Measurements from ENCODE around the gene LMAN2. TPM values are rescaled to one million over a fixed set of nuclear protein-coding genes. Genes with fewer than 3 reads are reported as not detected.

LMAN2 gene
- total RNA-seq, 2 donors from 2014 or later: 137 to 185 TPM

- no peaks in the 10 kb centered on the region for H3K27me3 ChIP-seq
- H3K4me1 ChIP-seq: no peaks in the 10 kb centered on the region
- H3K4me3 ChIP-seq: no peak overlapping the region
- TF ChIP-seq, protein P1, sequence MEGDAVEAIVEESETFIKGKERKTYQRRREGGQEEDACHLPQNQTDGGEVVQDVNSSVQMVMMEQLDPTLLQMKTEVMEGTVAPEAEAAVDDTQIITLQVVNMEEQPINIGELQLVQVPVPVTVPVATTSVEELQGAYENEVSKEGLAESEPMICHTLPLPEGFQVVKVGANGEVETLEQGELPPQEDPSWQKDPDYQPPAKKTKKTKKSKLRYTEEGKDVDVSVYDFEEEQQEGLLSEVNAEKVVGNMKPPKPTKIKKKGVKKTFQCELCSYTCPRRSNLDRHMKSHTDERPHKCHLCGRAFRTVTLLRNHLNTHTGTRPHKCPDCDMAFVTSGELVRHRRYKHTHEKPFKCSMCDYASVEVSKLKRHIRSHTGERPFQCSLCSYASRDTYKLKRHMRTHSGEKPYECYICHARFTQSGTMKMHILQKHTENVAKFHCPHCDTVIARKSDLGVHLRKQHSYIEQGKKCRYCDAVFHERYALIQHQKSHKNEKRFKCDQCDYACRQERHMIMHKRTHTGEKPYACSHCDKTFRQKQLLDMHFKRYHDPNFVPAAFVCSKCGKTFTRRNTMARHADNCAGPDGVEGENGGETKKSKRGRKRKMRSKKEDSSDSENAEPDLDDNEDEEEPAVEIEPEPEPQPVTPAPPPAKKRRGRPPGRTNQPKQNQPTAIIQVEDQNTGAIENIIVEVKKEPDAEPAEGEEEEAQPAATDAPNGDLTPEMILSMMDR (IDR thresholded peaks at IDR 0.05): no peak
- no peak overlapping the region for H3K9ac ChIP-seq (ENCODE audit: low read depth in 2 of 2, low read length in 2 of 2)
- no peak for DNase-seq
- H3K9me3 ChIP-seq: no peaks in the 10 kb centered on the region
- intact Hi-C loops (cut with DNase I): no loop called here
- no peak overlapping the region for H3K27ac ChIP-seq
- H3K36me3 ChIP-seq: peaks cover 47% of the 10 kb centered on the region
These were observed 17.3 kb downstream of the LMAN2 start for GRCh38 chr5:177334155-177334551.

DNA sequence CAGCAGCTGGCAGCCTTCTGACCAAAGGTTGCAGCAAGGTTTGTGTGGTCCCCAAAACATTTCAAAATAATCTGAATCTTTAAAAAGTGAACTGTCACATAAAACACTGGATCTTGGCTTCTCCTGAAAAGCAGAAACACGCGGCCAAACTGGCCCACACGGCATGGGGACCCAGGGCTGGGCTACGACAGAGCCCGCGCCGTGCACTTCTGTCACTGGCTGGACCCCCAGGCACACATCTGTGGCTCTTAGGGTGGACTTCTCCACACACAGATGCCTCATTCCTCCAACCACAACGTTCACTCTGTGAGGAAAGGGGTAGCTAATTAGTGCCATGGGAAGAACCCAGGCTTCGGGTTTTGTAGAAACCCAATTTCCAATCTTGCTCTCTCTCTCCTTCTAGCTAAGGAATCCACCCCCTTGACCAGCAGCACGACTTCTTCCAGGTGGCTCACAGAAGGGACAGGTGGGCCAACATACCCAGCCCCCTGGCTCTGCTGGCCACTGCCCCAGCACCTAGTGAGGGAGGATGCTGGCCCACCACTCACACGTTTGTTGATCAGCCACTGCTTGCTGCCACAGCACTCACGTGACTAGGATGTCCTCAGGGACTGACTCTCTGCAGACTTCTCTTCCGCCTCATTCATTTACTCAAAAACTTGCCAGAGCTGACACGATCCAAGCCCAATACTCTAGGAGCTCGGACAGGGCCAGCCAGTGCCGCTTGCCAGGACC, 17.9 kb downstream of the LMAN2 start:
- Histone ChIP-seq H3K27me3 (no peaks in the 10 kb centered on the region), H3K9me3 (no peaks in the 10 kb centered on the region), H3K4me3 (no peak overlapping the region), H3K4me1 (no peaks in the 10 kb centered on the region), H3K36me3 (peaks cover 47% of the 10 kb centered on the region), H3K27ac (no peak overlapping the region), H3K9ac (ENCODE audit: low read depth in 2 of 2, low read length in 2 of 2) (no peak overlapping the region)
- DNase-seq: no peak
- intact Hi-C loops (cut with DNase I): no loop called here
- TF ChIP-seq, protein P1 (IDR thresholded peaks at IDR 0.05): no peak

DNA sequence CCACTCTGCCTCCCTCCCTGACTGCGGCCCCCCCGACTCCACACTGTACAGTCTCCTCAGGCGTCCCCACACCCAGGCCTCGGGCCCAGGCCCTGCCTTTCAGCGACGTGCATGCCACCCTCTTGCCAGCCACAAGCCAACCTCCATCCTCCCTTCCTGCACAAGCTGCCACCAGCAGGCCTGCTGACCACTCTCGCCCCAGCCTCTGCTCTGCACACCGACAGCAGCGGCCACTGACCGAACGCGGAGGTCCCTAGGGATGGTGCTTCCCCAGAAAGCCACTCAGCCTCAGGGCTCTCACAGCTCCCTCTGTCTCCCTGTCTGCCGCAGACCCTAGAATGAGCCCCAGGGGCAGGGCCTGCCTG, 18.6 kb downstream of the LMAN2 start:
- H3K9ac ChIP-seq (ENCODE audit: low read depth in 2 of 2, low read length in 2 of 2): no peak overlapping the region
- H3K27ac ChIP-seq: no peak overlapping the region
- TF ChIP-seq, protein P1 (IDR thresholded peaks at IDR 0.05): no peak
- no peak for DNase-seq
- H3K36me3 ChIP-seq: peaks cover 47% of the 10 kb centered on the region
- H3K4me3 ChIP-seq: no peak overlapping the region
- H3K4me1 ChIP-seq: no peaks in the 10 kb centered on the region
- intact Hi-C loops (cut with DNase I): no loop called here
- H3K9me3 ChIP-seq: no peaks in the 10 kb centered on the region
- H3K27me3 ChIP-seq: no peaks in the 10 kb centered on the region

- intact Hi-C loops (cut with DNase I): no loop called here
- Histone ChIP-seq H3K36me3 (peaks cover 42% of the 10 kb centered on the region), H3K4me3 (no peak overlapping the region), H3K27me3 (no peaks in the 10 kb centered on the region), H3K9ac (ENCODE audit: low read depth in 2 of 2, low read length in 2 of 2) (no peak overlapping the region), H3K4me1 (no peaks in the 10 kb centered on the region), H3K27ac (no peak overlapping the region), H3K9me3 (no peaks in the 10 kb centered on the region)
- TF ChIP-seq, protein P1 (IDR thresholded peaks at IDR 0.05): no peak
- no peak for DNase-seq
These were observed 19.2 kb downstream of the LMAN2 start for GRCh38 chr5:177332031-177332895.

DNA sequence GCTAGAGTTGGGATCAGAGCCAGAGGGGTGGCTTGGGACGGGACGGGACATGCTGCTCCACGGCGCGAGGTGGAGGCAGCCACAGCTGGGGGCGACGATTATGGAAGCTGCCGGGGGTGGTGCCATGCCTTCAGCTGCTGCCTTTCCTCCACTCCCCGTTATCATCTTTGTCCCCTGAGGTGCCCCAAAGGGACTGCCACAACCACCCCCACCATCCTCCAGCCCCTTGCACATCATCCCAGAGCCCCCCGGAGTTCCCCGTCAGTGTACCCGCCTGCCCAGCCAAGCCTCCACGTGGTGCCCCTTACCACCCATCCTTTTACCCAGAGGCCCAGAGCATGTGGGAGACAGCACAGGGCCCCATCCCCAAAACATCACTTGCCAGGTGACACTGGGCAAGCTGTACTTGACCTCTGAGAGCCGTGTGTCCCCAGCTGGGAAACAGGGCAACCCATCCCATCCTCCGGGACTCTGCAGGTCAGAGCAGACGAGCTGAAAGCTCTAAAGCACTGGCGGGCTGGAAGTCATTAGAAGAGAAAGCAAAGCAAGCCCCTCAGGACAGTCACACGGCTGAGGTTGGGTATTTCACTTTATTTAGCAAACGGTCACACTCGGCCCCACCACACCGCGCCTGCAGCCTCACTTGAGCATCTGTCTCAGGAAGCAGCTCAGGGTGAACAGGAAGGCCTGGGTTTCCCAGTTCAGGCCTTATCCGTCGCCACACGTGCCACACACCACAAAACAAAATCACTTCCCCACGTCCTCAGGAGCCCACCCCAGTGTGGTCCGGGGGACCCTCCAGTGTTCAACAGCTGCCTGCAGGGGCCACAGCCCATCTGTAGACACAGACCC, 20.3 kb downstream of the LMAN2 start:
- no peak overlapping the region for H3K9ac ChIP-seq (ENCODE audit: low read depth in 2 of 2, low read length in 2 of 2)
- no peaks in the 10 kb centered on the region for H3K9me3 ChIP-seq
- DNase-seq: no peak
- H3K36me3 ChIP-seq: peaks cover 33% of the 10 kb centered on the region
- no peaks in the 10 kb centered on the region for H3K4me1 ChIP-seq
- no peaks in the 10 kb centered on the region for H3K27me3 ChIP-seq
- no peak overlapping the region for H3K27ac ChIP-seq
- intact Hi-C loops (cut with DNase I): no loop called here
- H3K4me3 ChIP-seq: no peak overlapping the region
- TF ChIP-seq, protein P1 (IDR thresholded peaks at IDR 0.05): no peak
